Nephron (organoid): ENCODE results near the gene KLF15.

Experiments
- H3K27ac Mint-ChIP-seq, 3 experiments: 2 replicates each; pipeline ENCODE4 v1.8.0; 2020; ENCODE audit warnings: mixed read lengths in 3 of 3, mild to moderate bottlenecking in 2 of 3, moderate library complexity in 1 of 3
- H3K27me3 Mint-ChIP-seq: 2 replicates; pipeline ENCODE4 v1.8.0; 2021; ENCODE audit warnings: low read depth, mild to moderate bottlenecking, moderate library complexity, mixed read lengths
- H3K36me3 Mint-ChIP-seq: 2 replicates; pipeline ENCODE4 v1.8.0; 2020; ENCODE audit warnings: low read depth, mixed read lengths
- H3K4me1 Mint-ChIP-seq: 2 replicates; pipeline ENCODE4 v1.8.0; 2020; ENCODE audit warnings: mixed read lengths
- H3K4me3 Mint-ChIP-seq, 3 experiments: 2 replicates each; pipeline ENCODE4 v1.8.0; 2020; ENCODE audit warnings: mild to moderate bottlenecking in 3 of 3, mixed read lengths in 3 of 3, moderate library complexity in 2 of 3
- H3K9me3 Mint-ChIP-seq: 2 replicates; pipeline ENCODE4 v1.8.0; 2020; ENCODE audit warnings: mixed read lengths
- CTCF ChIP-seq, 3 experiments: fragments of 200-600 bp; sonication (generic); IDR thresholded peaks; one replicate each; pipeline ENCODE4 v1.5.0; 2021; ENCODE audit warnings: antibody characterized with exemption in 3 of 3; ENCODE audit not compliant: unreplicated experiment in 3 of 3

The KLF15 gene

DNA sequence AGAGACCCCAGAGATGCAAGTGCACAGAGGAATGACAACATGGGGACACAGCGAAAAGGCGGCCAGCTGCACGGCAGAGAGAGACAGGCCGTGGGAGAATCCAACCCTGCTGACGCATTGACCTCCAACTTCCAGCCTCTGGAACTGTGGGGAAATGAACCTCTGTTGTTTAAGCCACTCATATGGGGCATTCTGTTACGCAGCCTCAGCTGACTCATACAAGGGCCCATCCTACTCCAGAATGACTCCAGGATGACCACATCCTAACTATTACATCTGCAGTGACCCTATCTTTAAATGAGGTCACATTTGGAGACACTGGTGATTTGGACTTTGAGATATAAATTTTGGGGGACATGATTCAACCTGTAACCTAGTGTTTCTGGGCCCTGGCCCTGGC lies 44.0 kb downstream of the KLF15 start:
- no peaks in the 10 kb centered on the region for H3K36me3 Mint-ChIP-seq
- peaks cover 9% of the 10 kb centered on the region for H3K4me1 Mint-ChIP-seq
- H3K9me3 Mint-ChIP-seq, result peaks cover 19% of the 10 kb centered on the region

DNA sequence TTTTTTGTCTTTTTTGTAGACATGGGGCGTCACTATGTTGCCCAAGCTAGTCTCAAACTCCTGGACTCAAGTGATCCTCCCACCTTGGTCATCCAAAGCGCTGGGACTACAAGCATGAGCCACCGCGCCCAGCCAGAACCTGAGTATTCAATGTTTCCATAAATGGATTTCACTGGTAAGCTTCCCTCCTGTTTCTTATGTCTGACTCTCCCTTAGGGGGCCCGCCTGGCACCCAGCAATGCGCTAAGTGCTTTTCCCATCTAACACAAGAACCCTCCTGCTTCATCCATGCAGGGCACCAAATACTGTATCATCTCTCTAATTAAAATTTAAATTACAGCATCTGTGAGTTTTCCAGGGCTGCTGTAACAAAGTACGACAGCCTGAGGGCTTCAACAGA lies 44.9 kb downstream of the KLF15 start:
- Mint-ChIP-seq H3K4me3 (no peak overlapping the region), H3K27me3 (peaks cover 8% of the 10 kb centered on the region), H3K9me3 (peaks cover 14% of the 10 kb centered on the region), H3K36me3 (no peaks in the 10 kb centered on the region), H3K27ac (no peak overlapping the region), H3K4me1 (peaks cover 9% of the 10 kb centered on the region)
- TF ChIP-seq CTCF (IDR thresholded peaks at IDR 0.05; ENCODE audit: unreplicated experiment in 3 of 3), result no peak

More for the DNA sequence above, 44.0 kb downstream of the KLF15 start:
- H3K27ac Mint-ChIP-seq, result no peak overlapping the region
- no peak overlapping the region for H3K4me3 Mint-ChIP-seq
- no peak for TF ChIP-seq CTCF (IDR thresholded peaks at IDR 0.05; ENCODE audit: unreplicated experiment in 3 of 3)
- H3K27me3 Mint-ChIP-seq, result peaks cover 11% of the 10 kb centered on the region

DNA sequence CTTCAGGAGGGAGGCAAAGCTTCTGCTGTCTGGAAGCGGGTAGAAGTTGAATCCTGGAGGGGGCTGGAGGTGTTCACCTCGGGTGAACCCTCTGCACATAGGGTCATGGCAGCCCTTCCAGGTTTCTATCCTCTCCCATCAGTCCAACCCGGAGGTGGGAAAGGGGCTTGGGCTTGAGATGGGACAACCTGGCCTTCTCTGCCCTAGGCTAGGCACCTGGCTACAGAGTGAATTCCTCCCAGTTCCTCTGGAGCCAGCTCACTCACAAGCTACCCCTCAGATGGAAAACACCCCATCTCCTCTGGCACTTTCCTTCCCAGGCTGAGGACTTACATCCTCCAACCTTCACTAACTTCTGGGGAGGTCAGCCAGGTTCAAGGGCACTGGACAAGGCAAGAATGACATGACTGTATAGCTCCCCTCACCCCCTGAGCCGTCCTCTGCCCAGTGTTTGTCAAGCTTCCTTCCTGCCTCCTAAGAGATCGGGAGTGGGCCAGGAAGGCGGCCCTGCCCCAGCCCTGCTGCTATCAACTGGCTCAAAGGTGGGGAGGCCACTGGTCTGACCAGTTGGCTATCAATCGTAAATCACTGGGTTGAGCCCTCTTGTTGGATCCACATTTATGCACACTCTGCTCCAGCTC lies 45.8 kb downstream of the KLF15 start:
- Mint-ChIP-seq H3K9me3 (peaks cover 14% of the 10 kb centered on the region), H3K4me3 (no peak overlapping the region), H3K27ac (no peak overlapping the region), H3K27me3 (peaks cover 8% of the 10 kb centered on the region), H3K4me1 (peaks cover 9% of the 10 kb centered on the region), H3K36me3 (no peaks in the 10 kb centered on the region)
- no peak for TF ChIP-seq CTCF (IDR thresholded peaks at IDR 0.05; ENCODE audit: unreplicated experiment in 3 of 3)

GRCh38 chr3:126310816-126311215 lies 46.4 kb downstream of the KLF15 start:
- Mint-ChIP-seq H3K4me3 (no peak overlapping the region), H3K27ac (no peak overlapping the region), H3K27me3 (peaks cover 8% of the 10 kb centered on the region), H3K4me1 (peaks cover 9% of the 10 kb centered on the region), H3K9me3 (peaks cover 14% of the 10 kb centered on the region), H3K36me3 (no peaks in the 10 kb centered on the region)
- no peak for TF ChIP-seq CTCF (IDR thresholded peaks at IDR 0.05; ENCODE audit: unreplicated experiment in 3 of 3)

GRCh38 chr3:126309861-126310655 lies 47.1 kb downstream of the KLF15 start:
- Mint-ChIP-seq H3K4me1 (peaks cover 5% of the 10 kb centered on the region), H3K27me3 (peaks cover 7% of the 10 kb centered on the region), H3K9me3 (peaks cover 14% of the 10 kb centered on the region), H3K36me3 (no peaks in the 10 kb centered on the region), H3K27ac (no peak overlapping the region), H3K4me3 (no peak overlapping the region)
- TF ChIP-seq CTCF (IDR thresholded peaks at IDR 0.05; ENCODE audit: unreplicated experiment in 3 of 3), result no peak
